ENCODE data around the gene IDH3A. TPM values are rescaled to one million over a fixed set of nuclear protein-coding genes. Genes with fewer than 3 reads are reported as not detected.

The IDH3A gene
- total RNA-seq, 1 experiment from 2014 or later = 111 TPM

DNA sequence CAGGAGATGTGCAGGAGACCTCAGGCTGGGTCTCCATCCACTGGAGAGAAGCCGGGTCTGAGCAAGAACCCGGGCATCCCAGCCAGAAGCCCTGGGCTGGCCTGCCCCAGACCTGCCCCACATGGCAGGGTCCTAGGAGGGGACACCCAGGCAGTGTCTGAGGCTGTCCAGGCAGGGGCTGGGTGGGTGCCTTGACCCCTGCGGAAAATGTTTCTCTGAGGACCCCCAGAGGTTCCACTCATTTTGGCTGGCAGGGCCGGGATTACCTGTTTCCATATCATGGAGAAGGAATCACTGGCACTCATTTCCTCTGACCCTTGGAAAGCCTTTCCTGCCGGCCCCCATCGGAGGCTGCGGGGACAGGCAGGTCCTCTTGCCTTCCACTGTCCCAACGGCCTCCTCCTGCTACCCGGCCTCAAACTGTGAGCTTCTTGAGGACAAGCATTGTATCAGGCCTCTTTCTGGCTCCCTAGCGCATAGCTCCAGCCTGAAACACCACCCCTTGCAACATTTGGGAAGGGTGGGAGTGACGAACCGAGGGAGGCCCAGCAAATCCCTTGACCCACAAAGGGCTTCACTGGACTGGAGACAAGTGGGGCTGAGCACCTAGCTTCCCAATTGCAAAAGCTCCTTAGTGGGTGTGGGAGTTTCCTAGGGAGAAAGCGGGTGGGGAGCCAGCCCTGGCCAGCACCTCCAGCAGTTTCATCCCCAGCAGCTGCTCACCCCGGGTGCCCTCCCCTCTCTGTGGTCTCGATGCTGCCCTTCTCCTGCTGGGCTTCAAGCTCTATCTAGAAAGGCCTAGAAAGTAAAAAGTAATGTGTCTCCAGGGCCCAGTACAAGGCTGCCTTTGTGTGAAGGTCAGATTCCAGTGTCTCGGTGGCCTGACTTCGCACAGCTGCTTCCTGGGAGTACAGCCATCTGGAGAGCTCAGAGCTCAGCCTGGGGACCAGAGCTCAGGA is 55.5 kb downstream of the IDH3A start:
- no peak overlapping the region for H3K27ac Mint-ChIP-seq (ENCODE audit: unreplicated experiment)
- H3K4me1 Mint-ChIP-seq (ENCODE audit: low read depth, unreplicated experiment) = peaks cover 17% of the 10 kb centered on the region
- no peak overlapping the region for H3K4me3 Mint-ChIP-seq (ENCODE audit: low read depth, unreplicated experiment)
- peaks cover 35% of the 10 kb centered on the region for H3K27me3 Mint-ChIP-seq (ENCODE audit: unreplicated experiment)
- no peaks in the 10 kb centered on the region for H3K9me3 Mint-ChIP-seq (ENCODE audit: low read depth, unreplicated experiment)
- intact Hi-C loops (cut with micrococcal nuclease; ENCODE audit: unreplicated experiment) = no loop called here
- TF ChIP-seq, protein P1, sequence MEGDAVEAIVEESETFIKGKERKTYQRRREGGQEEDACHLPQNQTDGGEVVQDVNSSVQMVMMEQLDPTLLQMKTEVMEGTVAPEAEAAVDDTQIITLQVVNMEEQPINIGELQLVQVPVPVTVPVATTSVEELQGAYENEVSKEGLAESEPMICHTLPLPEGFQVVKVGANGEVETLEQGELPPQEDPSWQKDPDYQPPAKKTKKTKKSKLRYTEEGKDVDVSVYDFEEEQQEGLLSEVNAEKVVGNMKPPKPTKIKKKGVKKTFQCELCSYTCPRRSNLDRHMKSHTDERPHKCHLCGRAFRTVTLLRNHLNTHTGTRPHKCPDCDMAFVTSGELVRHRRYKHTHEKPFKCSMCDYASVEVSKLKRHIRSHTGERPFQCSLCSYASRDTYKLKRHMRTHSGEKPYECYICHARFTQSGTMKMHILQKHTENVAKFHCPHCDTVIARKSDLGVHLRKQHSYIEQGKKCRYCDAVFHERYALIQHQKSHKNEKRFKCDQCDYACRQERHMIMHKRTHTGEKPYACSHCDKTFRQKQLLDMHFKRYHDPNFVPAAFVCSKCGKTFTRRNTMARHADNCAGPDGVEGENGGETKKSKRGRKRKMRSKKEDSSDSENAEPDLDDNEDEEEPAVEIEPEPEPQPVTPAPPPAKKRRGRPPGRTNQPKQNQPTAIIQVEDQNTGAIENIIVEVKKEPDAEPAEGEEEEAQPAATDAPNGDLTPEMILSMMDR (IDR thresholded peaks at IDR 0.05; ENCODE audit: unreplicated experiment) = no peak
- CTCF ChIA-PET = interaction anchor here (0.5 to 1.6 kb wide), 3 partner anchors 9 to 360 kb away, joined by 3 to 13 read pairs (median 3); no protein-coding TSS in a partner anchor
- BruUV-seq (replicated peaks) = no TSS peak
- H3K36me3 Mint-ChIP-seq (ENCODE audit: insufficient read depth, unreplicated experiment) = peaks cover 6% of the 10 kb centered on the region
- no peak for DNase-seq

GRCh38 chr15:78205337-78205736 is 56.2 kb downstream of the IDH3A start:
- Mint-ChIP-seq H3K4me1 (ENCODE audit: low read depth, unreplicated experiment) (peaks cover 24% of the 10 kb centered on the region), H3K27ac (ENCODE audit: unreplicated experiment) (no peak overlapping the region), H3K36me3 (ENCODE audit: insufficient read depth, unreplicated experiment) (peaks cover 8% of the 10 kb centered on the region), H3K9me3 (ENCODE audit: low read depth, unreplicated experiment) (no peaks in the 10 kb centered on the region), H3K4me3 (ENCODE audit: low read depth, unreplicated experiment) (no peak overlapping the region), H3K27me3 (ENCODE audit: unreplicated experiment) (peaks cover 28% of the 10 kb centered on the region)
- DNase-seq = no peak
- CTCF ChIA-PET = interaction anchor here (1.5 to 1.6 kb wide), 2 partner anchors 10 to 92 kb away, joined by 3 to 13 read pairs; no protein-coding TSS in a partner anchor
- intact Hi-C loops (cut with micrococcal nuclease; ENCODE audit: unreplicated experiment) = no loop called here
- TF ChIP-seq, protein P1 (IDR thresholded peaks at IDR 0.05; ENCODE audit: unreplicated experiment) = no peak
- no TSS peak for BruUV-seq (replicated peaks)

DNA sequence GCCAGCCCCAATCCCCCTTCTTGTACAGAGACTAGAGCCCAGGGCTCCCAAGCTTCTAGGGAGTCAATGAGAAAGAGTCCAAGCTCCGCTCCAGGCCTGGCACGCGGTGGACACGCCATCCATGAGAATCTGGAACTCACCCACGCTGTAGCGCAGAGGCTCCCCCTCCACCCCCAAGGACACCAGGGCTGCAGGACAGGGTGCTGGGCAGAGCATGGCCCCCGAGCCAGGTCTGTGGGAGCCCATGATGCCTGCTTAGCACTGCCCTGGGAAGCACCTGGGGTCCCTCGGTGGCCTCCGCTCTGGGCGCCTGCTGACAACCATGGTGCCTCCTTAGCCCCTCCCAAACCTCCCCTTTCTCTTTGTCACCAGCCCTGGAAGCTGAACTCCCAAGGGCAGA is 56.7 kb downstream of the IDH3A start:
- BruUV-seq (replicated peaks) = no TSS peak
- intact Hi-C loops (cut with micrococcal nuclease; ENCODE audit: unreplicated experiment) = no loop called here
- H3K27me3 Mint-ChIP-seq (ENCODE audit: unreplicated experiment) = peaks cover 22% of the 10 kb centered on the region
- peaks cover 8% of the 10 kb centered on the region for H3K36me3 Mint-ChIP-seq (ENCODE audit: insufficient read depth, unreplicated experiment)
- H3K27ac Mint-ChIP-seq (ENCODE audit: unreplicated experiment) = no peak overlapping the region
- DNase-seq = no peak
- CTCF ChIA-PET = interaction anchor here (1.6 kb wide), 1 partner anchor 93 kb away, joined by 3 read pairs; no protein-coding TSS in a partner anchor
- no peaks in the 10 kb centered on the region for H3K9me3 Mint-ChIP-seq (ENCODE audit: low read depth, unreplicated experiment)
- no peak overlapping the region for H3K4me3 Mint-ChIP-seq (ENCODE audit: low read depth, unreplicated experiment)
- peaks cover 29% of the 10 kb centered on the region for H3K4me1 Mint-ChIP-seq (ENCODE audit: low read depth, unreplicated experiment)
- TF ChIP-seq, protein P1 (IDR thresholded peaks at IDR 0.05; ENCODE audit: unreplicated experiment) = no peak

DNA sequence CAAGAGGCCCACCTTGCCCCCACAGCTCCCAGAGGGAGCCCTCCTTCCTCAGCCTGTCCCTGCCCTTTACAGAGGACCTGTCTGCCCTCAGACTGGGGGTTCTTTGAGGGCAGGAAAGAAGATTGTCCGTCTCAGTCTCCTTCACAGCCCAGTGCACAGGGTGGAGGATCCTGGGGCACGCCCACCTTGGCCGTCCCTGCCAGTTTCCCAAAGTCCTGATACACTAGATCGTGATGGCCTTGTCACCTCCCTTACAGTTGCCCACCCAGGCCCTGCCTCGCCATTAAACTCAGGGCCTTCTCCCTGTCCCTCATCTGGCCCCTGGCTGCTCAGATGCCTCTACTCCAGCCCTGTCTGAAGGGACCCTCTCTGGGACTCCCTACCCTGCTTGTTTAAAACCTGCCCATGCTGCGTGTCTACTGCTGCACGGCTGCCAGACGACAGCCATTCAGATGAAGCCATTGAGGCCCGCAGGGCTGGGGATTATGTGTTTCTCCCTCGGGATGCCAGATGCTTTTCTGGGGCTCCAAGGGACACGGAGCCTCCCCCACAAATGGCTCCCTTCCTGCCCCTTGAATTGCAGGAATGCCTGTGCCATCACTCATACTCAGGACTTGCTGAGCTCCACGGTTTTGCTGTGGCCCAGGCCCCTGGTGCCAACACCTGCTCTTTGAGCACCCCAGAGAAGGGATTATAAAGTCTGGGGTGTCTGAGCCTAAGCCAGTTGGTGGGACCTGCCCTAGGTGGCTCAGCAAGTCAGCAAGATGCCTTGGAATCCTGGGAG is 57.4 kb downstream of the IDH3A start:
- intact Hi-C loops (cut with micrococcal nuclease; ENCODE audit: unreplicated experiment) = no loop called here
- no peaks in the 10 kb centered on the region for H3K9me3 Mint-ChIP-seq (ENCODE audit: low read depth, unreplicated experiment)
- no peak overlapping the region for H3K27ac Mint-ChIP-seq (ENCODE audit: unreplicated experiment)
- no peak overlapping the region for H3K4me3 Mint-ChIP-seq (ENCODE audit: low read depth, unreplicated experiment)
- TF ChIP-seq, protein P1 (IDR thresholded peaks at IDR 0.05; ENCODE audit: unreplicated experiment) = no peak
- H3K4me1 Mint-ChIP-seq (ENCODE audit: low read depth, unreplicated experiment) = peaks cover 36% of the 10 kb centered on the region
- H3K36me3 Mint-ChIP-seq (ENCODE audit: insufficient read depth, unreplicated experiment) = peaks cover 8% of the 10 kb centered on the region
- no TSS peak for BruUV-seq (replicated peaks)
- peaks cover 16% of the 10 kb centered on the region for H3K27me3 Mint-ChIP-seq (ENCODE audit: unreplicated experiment)
- DNase-seq = no peak
- CTCF ChIA-PET = no interaction called here

Data from Calu3 (cell line).